ENCODE measurements around the gene SLC30A3.
A peak's percentile ranks its signal among the peaks of the same experiment; 100 is the strongest.
"Not testable (repeated sequence)": the region's sequence is repeated elsewhere in the genome, so short reads cannot be mapped to it uniquely, and the experiment has no call there.

The SLC30A3 gene

GRCh38 chr2:27262379-27263286, at the start of gene SLC30A3:
SLC30A3 (minus strand) TSS chr2:27263047; CDS start chr2:27262906, 141 bp downstream.
- FAIRE-seq = no peak

DNA sequence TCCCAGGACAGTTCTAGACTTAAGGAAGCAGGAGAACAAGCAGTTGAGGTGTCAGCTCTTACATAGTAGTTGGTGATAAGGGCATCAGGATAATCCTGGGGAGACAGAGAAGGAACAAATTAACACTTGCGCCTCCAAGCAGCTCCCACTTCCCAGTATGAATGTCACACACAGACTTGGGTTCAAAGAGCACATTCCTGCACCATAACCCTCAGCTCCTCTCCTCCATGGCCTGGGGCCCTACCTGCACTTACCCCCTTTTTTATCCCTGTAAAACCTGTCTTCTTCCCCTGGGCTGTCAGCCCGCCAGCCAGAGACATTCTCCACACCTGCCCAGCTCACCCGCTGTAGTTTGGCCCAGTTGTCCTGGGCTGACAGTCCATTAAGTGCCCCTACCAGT, 49.3 kb upstream of the SLC30A3 start:
- no peak for FAIRE-seq

GRCh38 chr2:27309651-27310050, 46.8 kb upstream of the SLC30A3 start:
- no peak for FAIRE-seq

- FAIRE-seq = no peak
Observed at GRCh38 chr2:27308359-27308881, 45.6 kb upstream of the SLC30A3 start, which contains the start of gene UCN. UCN (minus strand) TSS chr2:27308445; CDS start chr2:27307895, 550 bp downstream.

DNA sequence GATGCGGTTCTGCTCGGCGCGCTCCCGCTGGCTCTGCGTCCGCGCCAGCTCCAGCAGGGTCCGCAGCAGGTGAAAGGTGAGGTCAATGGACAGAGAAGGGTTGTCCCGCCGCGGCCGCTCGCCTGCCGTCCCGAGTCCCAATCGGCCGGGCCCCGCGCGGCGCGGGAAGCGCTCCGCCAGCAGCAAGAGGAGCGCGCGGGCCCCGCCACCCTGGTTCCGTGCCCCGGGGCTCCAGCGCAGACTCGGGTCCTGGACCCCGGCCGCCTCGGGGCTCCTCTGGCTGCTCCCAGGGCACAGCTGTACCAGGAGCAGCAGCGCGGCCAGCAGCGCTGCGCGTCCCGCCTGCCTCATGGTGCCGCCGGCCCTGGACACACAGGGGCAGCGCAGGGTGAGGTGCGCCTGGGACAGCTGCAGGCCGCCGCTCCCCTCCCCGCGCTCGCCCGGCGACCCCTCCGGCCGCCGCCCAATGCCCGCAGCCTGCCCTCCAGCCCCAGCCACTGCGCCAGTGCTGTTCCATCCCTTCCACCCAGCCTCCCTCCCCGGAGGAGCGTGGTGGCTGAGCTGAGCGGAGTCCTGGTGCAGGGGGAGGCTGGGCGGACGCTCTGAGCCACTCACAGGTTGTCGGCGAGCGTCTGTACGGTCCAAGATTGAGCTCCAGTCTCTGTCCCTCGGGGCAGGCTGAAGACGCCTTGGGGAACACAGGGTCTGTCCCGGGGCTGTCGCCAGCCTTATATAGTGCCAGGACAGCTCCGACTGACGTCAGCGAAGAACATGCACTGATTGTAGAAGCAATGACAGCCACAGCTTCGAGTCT, 44.9 kb upstream of the SLC30A3 start:
- no peak for FAIRE-seq

DNA sequence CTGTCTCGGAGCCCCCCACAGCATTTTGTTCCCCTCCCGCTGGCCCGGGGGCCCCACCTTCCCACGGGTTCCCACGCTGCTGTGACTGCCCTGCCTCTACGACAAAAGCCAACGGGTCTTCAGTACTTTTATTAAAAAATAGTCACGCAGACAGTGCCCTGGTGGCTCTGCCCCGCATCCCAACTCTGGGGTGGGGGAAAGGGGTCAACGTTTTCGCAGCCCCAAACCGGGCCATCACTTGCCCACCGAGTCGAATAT, 44.4 kb upstream of the SLC30A3 start:
- FAIRE-seq = no peak

GRCh38 chr2:27306573-27307286, 43.9 kb upstream of the SLC30A3 start:
- FAIRE-seq = no peak

DNA sequence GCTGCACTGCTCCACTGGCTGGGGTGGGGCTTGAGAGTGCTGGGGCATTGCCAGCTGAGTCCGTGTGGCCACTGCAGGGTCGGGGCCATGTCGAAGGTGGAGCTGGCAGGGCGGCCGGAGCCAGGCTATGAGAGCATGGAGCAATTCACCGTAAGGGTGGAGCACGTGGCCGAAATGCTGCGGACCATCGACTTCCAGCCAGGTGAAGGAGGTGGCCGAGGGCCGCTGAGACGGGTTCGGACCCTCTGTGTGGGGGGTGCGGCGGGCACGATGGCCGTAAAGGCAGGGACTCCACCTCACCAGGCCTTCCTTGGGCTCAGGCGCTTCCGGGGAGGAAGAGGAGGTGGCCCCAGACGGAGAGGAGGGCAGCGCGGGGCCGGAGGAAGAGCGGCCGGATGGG, 43.3 kb upstream of the SLC30A3 start:
- no peak for FAIRE-seq

DNA sequence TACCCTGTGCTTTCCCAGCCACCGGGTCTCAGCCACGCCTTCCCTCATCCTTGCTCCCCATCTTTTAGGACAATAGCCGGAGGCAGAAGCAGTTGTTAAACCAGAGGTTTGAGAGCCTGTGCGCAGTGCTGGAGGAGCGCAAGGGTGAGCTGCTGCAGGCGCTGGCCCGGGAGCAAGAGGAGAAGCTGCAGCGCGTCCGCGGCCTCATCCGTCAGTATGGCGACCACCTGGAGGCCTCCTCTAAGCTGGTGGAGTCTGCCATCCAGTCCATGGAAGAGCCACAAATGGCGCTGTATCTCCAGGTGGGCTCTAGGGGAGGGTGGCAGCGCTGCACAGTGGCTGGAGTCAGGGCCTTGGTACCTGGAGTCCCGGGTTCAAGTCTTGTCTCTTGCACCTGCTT, 42.7 kb upstream of the SLC30A3 start:
- FAIRE-seq = no peak

GRCh38 chr2:27304488-27305240, 41.8 kb upstream of the SLC30A3 start:
- no peak for FAIRE-seq

DNA sequence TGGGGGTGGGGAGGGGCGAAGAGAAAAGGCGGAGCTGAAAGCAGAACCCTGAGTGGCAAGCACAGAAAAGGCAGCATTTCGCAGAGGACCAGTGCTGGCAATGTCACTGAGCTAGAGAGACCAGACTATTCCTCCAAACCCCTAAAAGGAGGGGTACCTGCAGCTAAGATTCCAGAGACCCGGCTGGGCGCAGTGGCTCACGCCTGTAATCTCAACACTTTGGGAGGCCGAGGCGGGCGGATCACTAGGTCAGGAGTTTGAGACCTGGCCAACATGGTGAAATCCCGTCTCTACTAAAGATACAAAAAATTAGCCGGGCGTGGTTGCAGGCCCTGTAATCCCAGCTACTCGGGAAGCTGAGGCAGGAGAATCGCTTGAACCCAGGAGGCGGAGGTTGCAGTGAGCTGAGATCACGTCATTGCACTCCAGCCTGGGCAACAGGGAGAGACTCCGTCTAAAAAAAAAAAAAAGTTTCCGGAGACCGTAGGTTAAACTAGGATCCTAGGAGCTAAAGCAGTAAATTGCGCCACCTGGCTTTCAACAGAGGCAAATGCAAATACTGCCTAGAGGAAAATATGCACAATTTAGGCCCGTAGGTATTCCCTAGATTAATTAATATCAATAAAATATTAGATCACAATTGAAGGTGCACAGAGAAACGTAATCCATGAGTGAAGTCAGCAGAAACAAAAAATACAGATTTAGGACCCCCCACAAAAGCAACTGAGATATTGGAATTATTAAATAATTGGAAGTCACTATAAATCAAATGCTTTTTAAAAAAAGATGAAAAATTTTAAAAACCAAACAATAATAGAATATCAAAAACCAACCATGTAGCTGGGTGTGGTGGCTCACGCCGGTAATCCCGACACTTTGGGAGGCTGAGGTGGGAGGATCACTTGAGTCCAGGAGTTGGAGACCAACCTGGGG, 40.5 kb upstream of the SLC30A3 start:
- FAIRE-seq = peak; percentile 58

DNA sequence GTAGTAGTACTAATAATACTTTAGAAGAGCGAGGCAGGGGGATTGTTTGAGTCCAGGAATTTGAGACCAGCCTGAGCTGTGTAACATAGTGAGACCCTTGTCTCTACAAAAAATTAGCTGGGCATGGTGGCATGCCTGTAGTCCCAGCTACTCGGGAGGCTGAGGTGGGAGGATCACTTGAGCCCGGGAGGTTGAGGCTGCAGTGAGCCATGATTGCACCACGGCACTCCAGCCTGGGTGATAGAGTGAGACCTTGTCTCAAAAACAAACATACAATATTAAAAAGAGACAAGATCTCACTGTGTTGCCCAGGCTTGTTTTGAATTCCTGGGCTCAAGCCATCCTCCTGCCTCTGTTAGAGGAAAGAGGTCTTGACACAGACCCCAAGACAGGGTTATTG, 37.8 kb upstream of the SLC30A3 start:
- not testable (repeated sequence) for FAIRE-seq

- no peak for FAIRE-seq
Observed at GRCh38 chr2:27298391-27299080, 35.7 kb upstream of the SLC30A3 start.

- no peak for FAIRE-seq
Observed at GRCh38 chr2:27297195-27297594, 34.3 kb upstream of the SLC30A3 start.

GRCh38 chr2:27296481-27296880, 33.6 kb upstream of the SLC30A3 start:
- no peak for FAIRE-seq

DNA sequence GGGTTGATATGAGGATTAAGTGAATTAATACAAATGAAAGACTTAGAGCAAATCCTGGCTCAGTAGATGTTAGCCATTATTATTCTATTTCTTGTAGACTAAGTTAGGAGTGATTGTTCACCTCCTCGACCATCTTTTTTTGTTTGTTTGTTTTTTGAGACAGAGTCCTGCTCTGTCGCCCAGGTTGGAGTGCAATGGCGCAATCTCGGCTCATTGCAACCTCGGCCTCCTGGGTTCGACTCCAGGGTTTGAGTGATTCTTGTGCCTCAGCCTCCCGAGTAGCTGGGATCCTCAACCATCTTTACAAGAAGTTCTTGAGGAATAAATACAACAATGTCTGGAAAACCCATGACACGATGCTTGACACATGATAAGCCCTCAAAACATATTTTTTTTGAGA, 32.1 kb upstream of the SLC30A3 start:
- no peak for FAIRE-seq

DNA sequence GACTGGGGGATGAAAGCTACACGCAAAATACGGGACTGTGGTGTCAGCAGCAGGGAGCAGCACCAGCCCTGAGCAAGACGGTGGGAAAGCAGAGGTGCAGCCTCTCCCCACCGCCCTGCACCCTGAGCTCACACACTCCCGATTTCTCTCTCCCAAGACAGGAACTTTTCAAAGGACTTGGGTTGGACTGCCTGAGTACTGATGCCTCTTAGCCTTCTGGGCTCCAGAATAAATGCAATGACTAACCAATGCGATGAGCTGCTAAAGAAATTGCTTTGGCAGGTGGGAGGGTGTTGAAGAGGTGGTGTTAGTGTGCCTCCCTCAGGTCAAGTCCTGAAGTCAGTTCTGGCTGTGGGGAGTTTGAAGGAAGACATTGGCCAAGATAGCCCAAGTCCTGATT, 29.0 kb upstream of the SLC30A3 start:
- FAIRE-seq = no peak

- no peak for FAIRE-seq
Observed at GRCh38 chr2:27290549-27290948, 27.7 kb upstream of the SLC30A3 start.

GRCh38 chr2:27288610-27289009, 25.8 kb upstream of the SLC30A3 start:
- no peak for FAIRE-seq

DNA sequence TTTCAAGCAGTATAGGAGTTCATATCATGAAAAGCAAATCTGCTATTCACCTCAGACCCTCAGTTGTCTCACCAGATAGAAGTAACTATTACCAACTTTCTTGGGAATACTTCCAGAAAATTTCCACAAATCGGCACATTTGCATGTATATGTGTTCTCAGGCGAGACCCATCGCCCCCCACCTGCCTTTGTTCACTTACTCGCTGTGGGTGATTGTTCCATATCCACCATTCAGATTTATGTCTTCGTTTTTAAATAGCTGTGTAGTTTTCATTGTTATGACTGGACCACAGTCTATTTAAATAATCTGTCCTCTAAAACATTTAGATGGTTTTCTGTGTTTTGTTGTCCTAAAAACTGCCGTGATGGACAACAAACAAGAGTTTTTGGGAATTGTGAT, 22.6 kb upstream of the SLC30A3 start:
- no peak for FAIRE-seq

DNA sequence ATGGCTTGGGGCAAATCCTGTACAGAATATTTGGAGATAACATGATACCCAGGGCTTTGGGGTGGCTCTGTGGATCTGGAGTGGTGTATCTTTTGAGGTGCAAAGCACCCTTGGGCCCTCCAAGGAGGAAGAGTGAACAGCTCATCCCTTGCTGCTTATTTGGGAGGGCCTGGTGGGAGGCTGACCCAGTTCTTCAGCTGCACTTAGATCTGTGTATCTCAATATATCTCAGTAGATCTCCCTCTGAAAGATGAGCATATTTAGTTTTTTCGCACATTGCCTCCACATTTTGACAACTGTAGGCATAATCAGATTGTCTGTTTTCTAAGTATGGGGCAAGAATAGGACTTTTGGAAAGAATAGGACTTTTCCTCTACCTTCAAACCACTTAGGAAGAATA, 22.1 kb upstream of the SLC30A3 start:
- FAIRE-seq = no peak

All from endometrium (tissue), 2 donors.